Astrocyte of the hippocampus (primary cell): Measurements from ENCODE around the gene RUFY4.

Experiments used
- DNase-seq: peaks from one replicate; pipeline ENCODE4 v3.0.0; 2011; ENCODE audit warnings: low read depth, low spot score

Gene RUFY4, protein sequence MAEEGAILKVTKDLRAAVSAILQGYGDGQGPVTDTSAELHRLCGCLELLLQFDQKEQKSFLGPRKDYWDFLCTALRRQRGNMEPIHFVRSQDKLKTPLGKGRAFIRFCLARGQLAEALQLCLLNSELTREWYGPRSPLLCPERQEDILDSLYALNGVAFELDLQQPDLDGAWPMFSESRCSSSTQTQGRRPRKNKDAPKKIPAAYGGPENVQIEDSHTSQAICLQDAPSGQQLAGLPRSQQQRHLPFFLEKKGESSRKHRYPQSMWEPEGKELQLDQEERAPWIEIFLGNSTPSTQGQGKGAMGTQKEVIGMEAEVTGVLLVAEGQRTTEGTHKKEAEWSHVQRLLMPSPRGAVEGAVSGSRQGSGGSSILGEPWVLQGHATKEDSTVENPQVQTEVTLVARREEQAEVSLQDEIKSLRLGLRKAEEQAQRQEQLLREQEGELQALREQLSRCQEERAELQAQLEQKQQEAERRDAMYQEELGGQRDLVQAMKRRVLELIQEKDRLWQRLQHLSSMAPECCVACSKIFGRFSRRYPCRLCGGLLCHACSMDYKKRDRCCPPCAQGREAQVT

DNA sequence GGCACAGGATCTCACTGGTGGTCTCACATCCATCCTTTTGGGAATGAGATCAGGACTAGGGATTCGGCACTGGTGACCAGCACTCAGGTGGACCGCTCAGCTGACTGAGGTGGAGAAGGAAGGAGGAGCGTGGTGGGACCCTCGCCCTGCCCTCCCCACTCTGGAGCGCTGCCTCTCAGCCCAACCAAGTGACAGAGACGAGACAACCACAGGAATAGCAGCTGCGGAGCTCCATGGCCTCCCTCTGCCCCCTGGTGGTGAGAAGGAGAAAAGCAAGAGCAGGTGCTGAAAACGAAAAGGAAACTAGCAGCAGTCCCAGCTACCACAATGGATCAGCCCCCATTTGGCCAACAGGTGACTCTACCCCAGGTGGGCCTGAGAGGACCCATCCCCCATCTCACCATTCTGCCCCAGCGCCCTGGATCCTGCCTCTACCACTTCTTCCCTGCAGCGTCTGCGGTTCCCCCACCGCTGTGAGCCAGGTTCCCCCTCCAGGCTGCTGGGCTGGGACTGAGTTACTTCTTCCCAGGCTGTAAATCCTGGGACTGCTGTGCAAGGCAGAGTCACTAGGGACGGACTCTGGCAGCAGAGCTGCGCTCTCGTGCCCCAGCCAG, at the start of gene RUFY4:
Gene RUFY4 (plus strand): TSS at position 533 of the 614 bp plus-strand sequence. CDS start 1,353 bp downstream, outside the sequence.
- DNase-seq: peak; percentile 82

DNA sequence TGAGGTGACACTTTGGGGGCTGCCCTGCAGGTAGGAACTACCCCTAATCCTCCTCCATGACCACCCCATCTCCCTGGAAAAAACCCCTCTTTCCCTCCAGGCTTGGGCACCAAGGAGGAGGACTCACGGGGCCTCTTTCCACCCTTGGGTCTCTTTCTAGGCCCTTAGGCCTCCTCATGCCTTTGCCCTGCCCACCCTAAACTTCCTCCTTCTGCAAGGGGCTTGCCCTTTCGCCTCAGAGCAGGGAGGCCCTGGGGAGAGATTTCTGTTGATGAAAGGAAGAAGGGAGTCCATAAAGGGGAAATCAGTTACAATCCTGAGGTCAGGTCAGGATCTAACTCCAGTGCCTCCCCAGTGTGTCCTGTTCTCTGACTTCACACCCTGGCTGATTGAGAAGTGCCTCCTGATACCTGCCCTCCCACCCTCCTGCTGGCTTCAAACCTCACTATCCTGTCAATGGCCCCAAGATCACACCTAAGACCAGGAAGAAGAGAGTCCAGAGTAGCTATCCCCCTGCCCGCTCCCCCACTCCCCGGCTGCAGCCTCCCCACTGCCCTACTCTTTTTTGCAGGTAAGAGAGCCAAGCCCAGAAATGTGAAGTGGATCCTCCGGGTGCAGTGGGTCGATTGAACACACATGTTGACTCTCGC, 49.5 kb upstream of the RUFY4 start:
- no peak for DNase-seq

DNA sequence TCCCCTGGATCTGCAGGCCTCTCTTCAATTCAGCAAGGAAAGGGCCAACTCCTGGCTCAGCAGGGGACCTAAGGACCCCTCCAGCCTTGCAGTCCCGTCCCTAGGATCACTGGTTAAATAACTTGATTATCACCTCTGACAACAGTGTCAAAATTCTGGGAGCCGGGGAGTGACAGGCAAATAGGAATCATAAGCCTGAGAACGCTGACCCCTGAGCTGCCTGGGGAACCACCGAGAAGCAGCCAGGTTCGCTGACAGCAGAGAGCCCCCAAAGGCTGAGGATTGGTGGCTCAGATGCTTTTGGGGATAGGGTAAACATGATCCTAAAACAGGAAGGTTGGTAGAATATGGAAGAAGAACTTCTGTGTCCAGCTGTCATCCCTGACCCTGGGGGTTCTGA, 48.8 kb upstream of the RUFY4 start:
- DNase-seq: no peak

DNA sequence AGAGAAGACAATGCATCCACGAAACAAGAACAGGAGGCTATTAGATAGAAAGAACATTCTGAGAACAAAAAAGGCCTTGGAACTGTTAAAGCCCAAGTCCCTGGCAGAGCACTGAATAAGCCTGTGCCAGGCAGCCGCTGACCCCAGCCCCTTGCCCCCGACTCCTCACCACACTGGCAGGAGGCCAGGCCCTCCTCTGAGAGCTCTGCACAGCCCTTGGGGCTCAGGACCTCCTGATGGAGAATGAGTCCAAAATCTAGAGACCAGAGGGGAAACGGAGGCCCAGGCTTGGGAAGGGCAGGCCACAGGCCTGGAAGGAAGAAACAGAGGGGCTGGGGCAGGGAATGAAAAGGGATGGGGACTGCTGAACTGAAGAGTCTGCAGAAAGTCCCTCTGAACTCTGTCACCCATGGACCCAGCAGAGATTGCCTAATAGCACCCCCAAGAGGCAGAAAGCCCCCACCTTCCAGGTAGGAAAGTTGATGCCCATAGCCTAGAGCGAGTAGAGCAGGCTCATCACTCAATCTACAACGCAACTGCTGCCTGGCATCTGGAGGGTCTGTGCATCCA, 48.0 kb upstream of the RUFY4 start:
- DNase-seq: no peak

DNA sequence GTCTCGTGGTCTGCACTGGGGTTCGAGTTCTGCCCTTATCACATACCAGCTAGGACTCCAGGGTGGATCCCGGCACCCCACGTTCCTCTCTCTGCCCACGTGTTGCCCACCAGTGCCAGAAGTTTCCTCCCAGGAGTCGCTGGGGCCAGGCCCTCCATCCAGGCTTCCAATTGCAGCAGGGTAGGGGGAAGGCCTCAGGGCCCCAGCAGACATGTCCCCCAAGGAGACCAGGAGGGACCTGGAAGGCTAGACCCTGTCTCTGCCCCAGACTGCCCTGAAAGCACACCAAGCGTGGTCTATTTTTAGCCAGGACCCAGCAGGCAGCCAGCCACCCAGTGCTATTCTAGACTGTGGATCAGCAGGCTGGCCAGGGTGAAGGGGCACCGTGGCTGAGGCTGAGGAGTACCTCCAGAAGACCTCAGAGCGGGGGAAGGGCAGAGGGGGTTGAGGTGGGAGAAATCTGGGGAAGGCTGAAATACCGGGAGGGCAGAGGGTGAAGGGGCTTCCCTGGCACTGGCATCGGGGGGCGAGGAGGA, 47.4 kb upstream of the RUFY4 start:
- no peak for DNase-seq

DNA sequence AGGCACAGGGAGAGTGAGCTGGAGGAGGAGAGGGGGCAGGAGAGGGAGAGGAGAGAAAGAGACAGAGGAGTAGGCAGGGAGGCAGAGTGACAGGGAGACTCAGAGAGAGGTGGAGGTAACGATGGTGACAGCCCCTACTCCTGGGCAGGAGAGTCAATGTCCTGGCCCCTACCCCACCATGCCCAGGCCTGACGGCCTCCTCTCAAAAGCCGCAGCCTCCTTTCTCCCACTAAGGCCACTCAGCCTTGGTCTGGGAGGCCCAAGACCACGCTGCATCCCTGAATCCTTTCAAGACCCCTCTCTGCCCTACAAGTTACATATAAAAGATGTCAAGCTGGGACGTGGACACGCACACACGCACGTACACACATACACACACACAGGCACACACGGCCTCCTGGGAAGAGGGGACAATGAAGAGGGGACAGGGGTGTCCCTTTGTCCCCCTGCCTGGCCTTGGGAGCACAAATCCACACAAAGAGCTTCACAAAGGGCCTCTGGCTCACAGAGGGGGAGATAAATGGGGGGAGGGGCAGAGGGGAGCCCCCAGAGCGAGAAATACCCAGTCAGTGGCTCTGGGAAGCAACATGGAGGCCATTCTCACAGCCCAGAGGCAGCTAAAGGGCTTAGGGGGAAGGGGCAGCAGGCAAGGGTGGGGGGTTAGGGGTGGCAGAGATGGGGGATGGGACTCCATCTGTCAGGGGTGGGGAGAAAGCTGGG, 46.8 kb upstream of the RUFY4 start:
- DNase-seq: no peak

DNA sequence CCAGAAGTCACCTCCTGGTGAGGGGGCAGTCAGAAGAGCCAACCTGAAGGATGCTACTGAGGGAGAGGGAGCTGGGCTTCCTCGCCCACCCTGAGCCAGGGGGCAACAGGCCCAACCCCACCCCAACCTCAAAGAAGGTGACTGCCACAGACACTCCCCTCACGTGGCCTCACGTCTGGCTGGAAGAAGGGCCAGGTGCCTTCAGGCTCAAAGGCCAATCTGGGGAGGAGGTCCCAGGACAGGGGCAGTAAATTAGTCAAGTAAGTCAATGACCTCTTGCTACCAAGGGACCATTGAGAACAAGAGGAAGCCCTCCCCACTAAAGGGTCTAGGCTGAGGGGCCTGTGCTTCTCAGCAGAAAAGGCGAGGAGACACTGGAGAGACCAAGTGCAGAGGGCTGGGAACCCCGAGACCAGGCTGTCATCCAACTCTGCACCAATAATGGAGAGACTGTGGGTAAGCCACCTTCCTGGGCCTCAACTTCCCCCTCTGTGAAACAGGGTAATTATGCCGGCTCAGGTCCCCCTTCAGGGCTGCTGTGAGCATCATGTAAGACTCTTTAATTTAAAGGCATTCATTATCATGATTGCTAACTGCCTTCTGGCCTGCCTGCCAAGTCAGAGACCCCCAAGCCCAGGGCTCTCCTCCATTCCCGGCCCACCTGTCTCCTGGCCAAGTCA, 46.1 kb upstream of the RUFY4 start:
- DNase-seq: no peak

DNA sequence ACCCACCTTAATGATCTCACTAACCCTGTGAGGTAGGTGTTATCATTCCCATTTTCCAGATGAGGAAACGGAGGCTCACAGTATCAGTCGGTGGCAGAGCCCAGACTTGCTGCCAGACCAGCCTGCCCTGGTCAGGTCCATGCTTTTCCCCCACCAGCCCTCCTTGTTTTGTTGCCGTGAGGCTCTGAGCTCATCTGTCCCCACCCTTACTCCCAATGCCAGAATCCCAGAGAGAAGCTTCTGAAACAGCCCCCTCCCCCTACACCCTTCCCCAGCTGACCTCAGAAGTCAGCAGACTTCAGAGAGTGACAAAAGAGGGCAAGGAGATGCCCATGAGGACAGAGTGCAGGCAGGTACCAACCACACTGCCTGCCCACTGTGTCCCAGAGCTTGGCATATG, 45.4 kb upstream of the RUFY4 start:
- DNase-seq: no peak

DNA sequence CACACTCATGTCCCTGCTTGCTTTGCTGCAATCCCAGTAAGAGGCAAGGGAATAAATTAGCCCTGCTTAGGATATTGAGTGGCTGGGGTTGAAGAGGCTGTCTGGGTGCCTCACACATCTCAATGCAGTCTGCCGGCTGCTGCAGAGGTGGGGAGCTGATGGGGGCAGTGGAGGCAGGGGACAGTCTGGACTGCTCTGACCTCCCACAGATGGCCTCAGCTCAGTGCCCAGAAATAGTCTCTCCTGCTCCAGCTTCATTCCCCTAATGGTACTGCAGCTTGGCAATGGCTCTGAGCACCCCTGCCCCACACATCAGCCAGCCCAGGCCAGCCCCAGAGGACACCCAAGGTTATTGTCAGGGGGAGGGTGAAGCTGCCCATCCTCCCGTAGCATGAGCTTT, 44.7 kb upstream of the RUFY4 start:
- no peak for DNase-seq

DNA sequence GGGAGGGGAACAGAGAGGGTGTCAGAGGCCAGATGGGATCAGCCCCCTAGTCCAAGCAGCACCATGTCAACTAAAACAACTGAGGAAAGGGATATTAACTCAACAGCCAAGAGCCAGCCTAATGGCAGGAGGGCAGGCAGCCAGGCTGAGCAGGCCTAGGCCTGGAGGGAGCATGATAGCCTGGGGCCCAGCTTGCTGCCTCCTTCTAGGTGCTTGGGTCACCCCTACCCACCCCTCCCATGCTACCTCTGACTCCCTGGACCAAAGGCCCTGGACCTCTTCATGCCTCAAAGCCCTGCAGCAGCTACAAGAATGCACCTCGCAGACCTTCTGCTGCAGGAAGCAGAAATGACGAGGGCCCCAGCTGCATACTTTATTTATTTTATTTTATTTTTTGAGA, 44.2 kb upstream of the RUFY4 start:
- DNase-seq: no peak

DNA sequence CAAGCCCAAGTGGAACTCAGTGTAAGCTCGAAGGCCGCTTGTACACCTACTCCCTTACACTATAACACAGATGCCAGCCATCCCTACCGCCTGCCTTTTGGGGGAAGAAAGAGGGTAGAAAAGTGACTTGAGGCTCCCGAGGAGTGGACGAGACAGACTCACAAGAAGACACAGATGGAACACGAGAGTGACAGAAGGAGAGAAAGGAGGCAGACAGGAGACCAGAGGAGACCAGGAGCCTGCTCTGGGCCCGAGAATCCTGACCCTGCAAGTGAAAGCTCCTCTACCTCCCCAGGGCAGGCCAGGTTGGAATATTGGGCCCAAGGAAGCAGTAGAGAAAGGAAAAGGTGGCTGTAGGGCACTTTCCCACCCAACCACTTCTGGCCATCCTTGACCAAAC, 42.8 kb upstream of the RUFY4 start:
- no peak for DNase-seq

DNA sequence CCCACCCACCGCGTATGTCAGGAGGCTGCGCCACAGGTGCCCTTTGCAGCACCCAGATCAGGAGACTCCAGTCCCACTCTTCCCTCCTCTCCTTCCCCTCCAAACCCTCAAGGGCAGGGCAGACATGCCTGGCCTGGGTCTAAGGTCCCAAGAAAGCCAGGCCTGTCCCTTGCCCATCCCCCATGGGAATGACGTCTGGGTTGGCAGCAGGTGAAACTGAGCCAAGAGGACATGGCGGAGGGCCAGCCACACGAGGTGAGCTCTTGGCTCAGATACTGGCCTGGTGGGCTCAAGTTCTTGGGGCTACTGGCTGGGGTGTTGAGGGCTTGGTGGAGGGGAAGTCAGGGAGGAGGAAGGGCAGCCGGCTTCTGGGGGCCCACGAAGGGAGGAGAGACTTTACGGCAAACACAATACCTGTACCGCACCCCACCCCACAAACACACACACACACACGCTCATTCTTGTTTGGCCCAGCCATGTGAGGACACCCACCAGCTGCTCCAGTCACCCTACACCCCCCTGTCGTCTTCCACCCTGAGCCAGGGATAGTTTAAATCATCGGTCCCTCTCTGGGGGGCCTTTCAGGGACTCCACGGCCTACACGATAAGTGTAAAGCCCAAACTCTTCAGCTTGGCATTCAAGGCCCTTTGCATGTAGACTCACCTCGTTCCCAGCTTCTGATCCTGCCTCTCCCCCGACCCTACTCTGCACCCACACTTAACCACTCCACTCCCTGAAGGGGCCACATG, 42.2 kb upstream of the RUFY4 start:
- no peak for DNase-seq

DNA sequence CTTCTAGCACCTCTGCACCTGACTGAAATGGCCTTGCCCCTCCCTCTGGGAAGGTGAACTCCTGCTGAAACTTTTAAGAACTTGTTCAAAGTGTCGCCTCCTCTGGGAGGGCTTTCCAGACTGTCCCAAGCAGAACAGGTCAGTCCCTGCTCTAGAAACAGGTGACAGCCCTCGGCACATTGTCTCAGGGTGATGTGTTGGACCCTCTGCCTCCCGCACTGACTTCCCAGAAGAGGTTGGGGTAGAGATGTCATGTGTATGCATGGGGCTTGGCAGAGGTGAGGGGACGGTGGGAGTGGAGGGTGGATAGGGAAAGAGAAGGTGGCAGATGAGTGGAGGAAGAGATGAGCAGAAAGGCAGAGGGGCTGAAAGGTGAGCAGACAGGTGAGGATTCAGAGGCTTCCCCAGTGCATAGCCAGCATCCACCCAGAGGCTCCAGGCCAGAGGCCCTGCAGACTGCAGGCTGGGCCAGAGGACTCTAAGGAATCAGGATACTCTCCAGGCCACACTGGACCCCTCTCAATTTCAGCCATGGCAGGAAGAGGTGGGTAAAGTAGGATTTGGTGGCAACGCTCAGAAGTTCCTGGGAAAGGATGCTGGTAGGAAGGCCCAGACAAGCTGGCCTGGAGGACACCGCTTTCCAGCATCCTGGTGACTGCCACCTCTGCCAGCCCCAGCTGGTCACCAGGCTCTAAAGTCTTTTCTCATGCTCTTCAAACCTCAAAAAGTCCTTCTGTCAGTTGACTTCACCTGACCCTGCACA, 41.4 kb upstream of the RUFY4 start:
- DNase-seq: no peak

DNA sequence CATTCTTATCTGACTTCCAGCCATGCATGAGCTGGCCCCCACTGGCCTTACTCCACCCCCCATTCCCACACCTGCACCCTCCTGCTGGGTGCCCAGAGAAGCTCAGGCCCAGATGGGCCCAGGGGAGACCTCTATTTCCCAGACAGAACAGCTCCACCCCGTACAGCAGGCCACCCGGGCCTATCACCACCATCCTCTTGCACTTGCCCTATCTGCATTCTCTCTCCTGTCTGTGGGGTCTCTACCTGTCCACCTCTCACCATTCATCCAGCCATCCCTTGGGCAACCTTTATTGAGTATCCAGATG, 40.9 kb upstream of the RUFY4 start:
- DNase-seq: no peak

DNA sequence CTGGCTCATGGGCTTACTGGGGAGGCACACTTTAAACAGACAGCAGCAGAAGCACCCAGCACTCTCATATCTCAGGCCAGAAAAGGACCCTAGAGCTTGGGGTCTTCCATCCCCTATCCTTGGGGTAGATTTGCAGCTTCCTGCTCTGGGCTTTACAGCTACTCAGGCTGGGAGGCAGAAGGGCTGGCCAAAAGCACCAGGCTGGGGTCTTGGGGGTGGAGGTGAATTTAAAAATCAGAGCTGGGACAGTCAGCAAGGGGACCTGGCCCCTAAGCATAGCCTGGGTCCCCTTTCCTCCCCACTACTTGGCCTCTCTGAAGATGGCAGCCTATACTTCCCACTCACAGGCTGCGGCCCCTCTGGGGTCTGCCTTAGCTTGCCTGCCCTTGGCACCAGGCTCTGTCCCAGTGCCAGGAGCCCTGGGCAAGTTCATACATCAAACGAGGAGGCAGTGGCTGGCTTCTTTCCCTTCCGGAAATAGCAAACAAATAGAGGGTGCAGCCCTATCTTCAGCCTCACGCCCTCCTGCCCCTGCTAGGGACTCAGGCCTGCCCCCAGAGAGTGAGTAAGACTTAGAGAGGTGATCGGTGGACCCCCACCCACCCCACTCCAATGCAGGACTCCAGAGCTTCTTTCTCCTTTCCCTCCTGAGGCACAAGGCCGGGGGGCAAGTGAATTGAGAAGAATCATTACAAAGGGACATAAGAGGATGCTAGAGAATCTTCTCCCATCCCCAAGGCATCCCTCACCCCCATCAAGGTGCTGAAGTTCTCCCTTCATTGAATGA, 40.3 kb upstream of the RUFY4 start:
- DNase-seq: no peak

DNA sequence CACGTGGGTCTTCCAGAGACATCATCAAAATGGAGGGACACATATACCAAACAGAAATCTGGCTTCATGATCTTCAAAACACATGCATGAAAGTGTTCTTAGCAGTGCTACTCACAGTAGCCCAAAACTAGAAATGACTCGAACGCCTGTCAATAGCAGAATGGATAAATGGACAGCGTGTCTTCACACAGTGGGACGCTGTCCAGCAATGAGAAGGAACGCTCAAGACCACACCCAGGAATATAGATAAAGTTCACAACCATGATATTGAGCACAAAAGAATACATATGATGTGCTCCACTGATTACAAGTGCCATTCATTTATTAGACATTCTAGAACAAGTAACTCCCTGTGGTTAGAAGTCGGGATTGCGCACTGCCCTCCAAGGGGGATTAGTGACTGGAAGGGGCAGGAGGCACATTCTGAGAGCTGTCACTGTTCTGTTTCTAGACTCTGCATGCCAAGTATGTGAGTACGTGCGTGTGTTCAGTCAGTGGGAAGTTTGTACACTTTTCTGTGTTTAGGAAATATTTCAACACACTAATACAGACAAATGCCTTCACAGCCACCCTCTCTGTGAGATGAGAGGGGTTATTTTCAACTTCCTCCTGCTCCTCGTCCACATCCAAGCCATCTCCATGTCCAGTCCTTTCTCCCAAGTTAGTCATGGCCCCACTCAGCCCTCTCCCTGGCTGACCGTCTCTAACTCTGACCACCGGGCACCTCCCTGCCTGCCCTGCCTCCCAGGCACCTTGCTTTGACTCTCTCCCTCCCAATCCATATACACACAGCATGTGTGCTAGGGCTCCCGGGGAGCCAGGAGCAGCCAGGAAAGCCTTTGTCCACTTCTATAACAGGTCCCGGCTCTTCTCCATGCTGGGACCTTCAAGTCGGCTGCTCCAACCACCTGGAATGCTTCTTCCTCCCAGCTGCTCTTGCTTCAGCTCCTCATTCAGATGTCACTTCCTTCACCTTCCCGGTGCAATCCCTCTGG, 39.4 kb upstream of the RUFY4 start:
- peak; percentile 34 for DNase-seq
